ENCODE results near the gene WNT3A. TPM values are rescaled to one million over a fixed set of nuclear protein-coding genes. Genes with fewer than 3 reads are reported as not detected.
A peak's percentile ranks its signal among the peaks of the same experiment; 100 is the strongest.

Gene WNT3A
- total and polyA plus RNA-seq, 9 of the 15 experiments (the other 6 are each of a cell fraction or from before 2014, with no cell fraction given): not detected

GRCh38 chr1:228101994-228102790 is 95.4 kb downstream of the WNT3A start (continued):
- TF ChIP-seq, protein P1, sequence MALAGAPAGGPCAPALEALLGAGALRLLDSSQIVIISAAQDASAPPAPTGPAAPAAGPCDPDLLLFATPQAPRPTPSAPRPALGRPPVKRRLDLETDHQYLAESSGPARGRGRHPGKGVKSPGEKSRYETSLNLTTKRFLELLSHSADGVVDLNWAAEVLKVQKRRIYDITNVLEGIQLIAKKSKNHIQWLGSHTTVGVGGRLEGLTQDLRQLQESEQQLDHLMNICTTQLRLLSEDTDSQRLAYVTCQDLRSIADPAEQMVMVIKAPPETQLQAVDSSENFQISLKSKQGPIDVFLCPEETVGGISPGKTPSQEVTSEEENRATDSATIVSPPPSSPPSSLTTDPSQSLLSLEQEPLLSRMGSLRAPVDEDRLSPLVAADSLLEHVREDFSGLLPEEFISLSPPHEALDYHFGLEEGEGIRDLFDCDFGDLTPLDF (CRISPR knock-in tag; IDR thresholded peaks at IDR 0.05): 0 out of 2 replicates have a peak, but pooled peaks have one; percentile 35
- peak; percentile 78; the same call in 1 of the 2 replicates for TF ChIP-seq SAFB (IDR thresholded peaks at IDR 0.05; ENCODE audit: borderline replicate concordance, low read depth, low read length)
- TF ChIP-seq RB1 (IDR thresholded peaks at IDR 0.05; ENCODE audit: low read depth): peak; percentile 22; the same call in 1 of the 2 replicates
- peak; percentile 9 to 18; a peak in 2 of 4 replicates for TF ChIP-seq MNT (conservative IDR thresholded peaks at IDR 0.05)
